Endothelial cell of hepatic sinusoid (primary cell): ENCODE results near the gene OBSL1.

ENCODE experiments used
- in situ Hi-C: cut with HindIII; loops from 2 replicates; pipeline ENCODE4 v1.10.0; 2017; ENCODE audit warnings: low sequenced_read_pairs

Gene OBSL1

GRCh38 chr2:219552382-219553167 lies 18.8 kb downstream of the OBSL1 start:
- in situ Hi-C loops = no loop called here

- in situ Hi-C loops = no loop called here
These were observed 19.6 kb downstream of the OBSL1 start for GRCh38 chr2:219551441-219552381.

- in situ Hi-C loops = no loop called here
These were observed 21.7 kb downstream of the OBSL1 start for GRCh38 chr2:219549619-219550018.

- in situ Hi-C loops = no loop called here
These were observed 22.3 kb downstream of the OBSL1 start for GRCh38 chr2:219548990-219549389.

- in situ Hi-C loops = no loop called here
These were observed 23.7 kb downstream of the OBSL1 start for GRCh38 chr2:219547621-219548020.

GRCh38 chr2:219545943-219546352 lies 25.4 kb downstream of the OBSL1 start:
- in situ Hi-C loops = no loop called here

GRCh38 chr2:219545295-219545942 lies 25.9 kb downstream of the OBSL1 start:
- in situ Hi-C loops = no loop called here

GRCh38 chr2:219544567-219544966 lies 26.8 kb downstream of the OBSL1 start:
- in situ Hi-C loops = loop anchor here (5.0 kb wide), 3 partner anchors 42 to 103 kb away; no protein-coding TSS in a partner anchor

GRCh38 chr2:219543596-219544358 lies 27.6 kb downstream of the OBSL1 start, which contains the start of the genes CHPF and TMEM198:
TSS of gene CHPF (minus strand) at chr2:219543809. CDS start at chr2:219543538, 271 bp downstream.
TSS of gene TMEM198 (plus strand) at chr2:219544028. CDS start at chr2:219544728, 700 bp downstream.
- in situ Hi-C loops = loop anchor here (5.0 kb wide), 3 partner anchors 41 to 104 kb away; no protein-coding TSS in a partner anchor

GRCh38 chr2:219542931-219543595 lies 28.3 kb downstream of the OBSL1 start:
- in situ Hi-C loops = loop anchor here (5.0 kb wide), 3 partner anchors 41 to 104 kb away; no protein-coding TSS in a partner anchor

GRCh38 chr2:219541611-219542180 lies 29.6 kb downstream of the OBSL1 start:
- in situ Hi-C loops = loop anchor here (5.0 kb wide), 3 partner anchors 39 to 106 kb away; no protein-coding TSS in a partner anchor

GRCh38 chr2:219540784-219541504 lies 30.4 kb downstream of the OBSL1 start:
- in situ Hi-C loops = loop anchor here (5.0 kb wide), 3 partner anchors 39 to 106 kb away; no protein-coding TSS in a partner anchor

- in situ Hi-C loops = loop anchor here (5.0 kb wide), 3 partner anchors 38 to 107 kb away; no protein-coding TSS in a partner anchor
These were observed 31.2 kb downstream of the OBSL1 start for GRCh38 chr2:219539926-219540678.

GRCh38 chr2:219538956-219539788 lies 32.2 kb downstream of the OBSL1 start:
- in situ Hi-C loops = no loop called here

GRCh38 chr2:219538504-219538951 lies 32.8 kb downstream of the OBSL1 start:
- in situ Hi-C loops = no loop called here

- in situ Hi-C loops = no loop called here
These were observed 33.5 kb downstream of the OBSL1 start for GRCh38 chr2:219537657-219538488.
